Stimulated activated CD4-positive, alpha-beta T cell treated with anti-CD3 and anti-CD28 coated beads, TNF-alpha, amount 100 ng/mL, for 48 hours (primary cell): ENCODE data around the gene TEDC1.
A peak's percentile ranks its signal among the peaks of the same experiment; 100 is the strongest.

Source experiments
- DNase-seq, 3 donors: peaks; one replicate each; pipeline ENCODE4 v3.0.0-alpha.2; 2020; ENCODE audit warnings: low read depth in 3 of 3

The TEDC1 gene, protein sequence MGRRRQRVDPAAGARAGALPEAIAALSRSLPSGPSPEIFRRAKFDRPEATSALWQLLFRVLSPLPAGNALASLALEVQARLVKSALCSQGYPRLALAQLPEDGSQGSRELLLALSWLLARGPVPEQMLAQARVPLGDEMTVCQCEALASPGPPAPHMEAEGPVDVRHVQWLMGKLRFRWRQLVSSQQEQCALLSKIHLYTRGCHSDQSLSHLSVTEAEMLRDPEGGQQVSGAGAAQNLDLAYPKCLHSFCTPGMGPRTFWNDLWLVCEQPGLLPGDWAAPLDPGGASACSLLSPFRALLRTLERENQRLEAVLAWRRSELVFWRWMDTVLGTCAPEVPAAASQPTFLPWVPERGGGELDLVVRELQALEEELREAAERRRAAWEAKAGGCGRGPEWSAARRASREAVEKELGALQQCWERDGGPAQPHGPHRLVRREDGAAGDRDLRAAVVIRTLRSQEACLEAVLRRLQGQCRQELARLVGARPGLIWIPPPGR

GRCh38 chr14:105490572-105491365 is at the start of gene TEDC1:
Gene TEDC1, plus strand, starts transcription at chr14:105491246. Its CDS starts 130 bp downstream, at chr14:105491376.
- DNase-seq = peak; percentile 96 to 100 (median 99)

DNA sequence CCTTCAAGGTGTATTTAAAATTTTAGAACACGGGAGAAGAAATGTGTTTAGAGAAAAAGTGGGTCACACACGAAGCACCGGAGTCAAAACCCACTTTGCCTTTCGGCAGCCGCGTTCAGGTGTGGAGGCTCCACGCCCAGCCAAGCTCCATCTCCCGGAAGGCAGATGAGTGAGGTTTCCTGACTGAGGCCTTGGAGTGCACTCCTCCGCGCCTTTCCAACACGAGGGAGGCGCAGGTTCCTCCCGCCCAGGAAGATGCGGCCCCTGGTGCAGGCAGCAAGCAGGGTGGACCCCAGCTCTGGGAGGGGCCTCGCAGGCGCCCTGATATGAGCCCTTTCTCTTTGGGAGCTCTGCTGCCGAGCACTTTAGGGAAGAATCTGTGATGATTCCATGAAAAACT is 48.9 kb upstream of the TEDC1 start:
- no peak for DNase-seq

- no peak for DNase-seq
These were observed 48.2 kb upstream of the TEDC1 start for GRCh38 chr14:105442834-105443233.

DNA sequence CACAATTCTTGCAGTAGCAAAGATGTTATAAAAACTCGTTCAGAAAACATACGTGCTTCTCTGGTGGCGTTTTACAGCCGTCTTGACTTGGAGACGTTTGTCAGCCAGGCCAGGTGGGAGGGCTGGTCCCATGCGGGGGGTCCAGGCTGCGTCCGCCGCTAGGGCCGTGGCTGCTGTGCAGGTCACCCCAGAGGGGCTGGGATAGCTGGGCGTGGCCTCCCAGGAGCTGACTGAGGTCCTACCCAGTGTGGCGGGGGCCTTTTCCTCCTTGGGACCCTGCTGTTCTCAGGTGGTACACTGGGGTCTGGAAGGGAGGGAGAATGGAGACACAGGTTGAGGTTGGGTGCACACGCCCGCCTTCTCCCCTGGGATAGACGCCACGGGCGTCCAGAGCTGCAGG is 46.2 kb upstream of the TEDC1 start:
- no peak for DNase-seq

- DNase-seq = no peak
These were observed 45.8 kb upstream of the TEDC1 start for GRCh38 chr14:105445290-105445689.

DNA sequence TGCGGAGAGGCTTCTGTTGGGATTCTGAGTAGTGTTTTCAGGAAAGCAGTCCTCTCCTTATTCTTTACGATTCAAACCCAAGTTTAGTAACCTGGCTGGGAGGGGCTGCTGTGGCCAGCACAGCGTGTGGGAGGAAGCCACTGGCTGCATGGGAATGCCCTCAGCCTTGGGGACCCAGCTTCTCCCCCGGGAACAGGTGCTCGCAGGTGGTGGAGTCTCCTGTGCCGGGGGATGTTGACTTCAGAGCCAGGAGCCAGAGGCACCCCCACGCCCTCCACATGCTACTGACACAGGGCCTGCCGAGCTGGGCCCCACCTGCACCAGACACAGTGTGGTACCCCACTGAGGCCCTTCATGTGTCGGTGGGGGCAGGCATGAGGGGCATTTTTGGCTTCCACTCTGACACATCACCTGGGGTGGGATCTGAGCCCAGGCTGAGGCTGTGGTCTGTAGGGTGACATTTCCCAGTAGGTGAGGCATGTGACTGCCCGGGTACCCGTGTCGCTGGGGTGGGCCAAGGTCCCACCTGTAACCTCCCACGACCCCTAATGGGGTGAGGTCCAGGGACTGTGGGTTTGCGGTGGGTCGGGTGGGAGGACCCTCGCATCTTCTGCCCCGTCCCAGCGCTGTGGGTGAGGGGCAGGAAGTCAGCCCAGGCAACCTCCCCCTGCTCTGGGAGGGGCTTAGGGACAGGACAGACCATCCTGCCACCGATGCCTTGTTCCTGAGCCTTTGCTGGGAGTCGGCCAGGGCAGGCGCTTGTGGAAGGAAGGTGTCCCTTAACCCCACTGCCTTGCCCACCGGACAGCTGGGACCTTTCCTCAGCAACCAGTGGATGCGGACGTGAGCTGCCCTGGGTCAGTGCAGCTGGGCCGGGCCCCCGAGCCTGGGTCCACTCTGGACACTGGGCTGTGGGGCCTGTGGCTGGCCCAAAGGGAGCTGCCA is 44.9 kb upstream of the TEDC1 start:
- DNase-seq = no peak

GRCh38 chr14:105446971-105447370 is 44.1 kb upstream of the TEDC1 start:
- no peak for DNase-seq

DNA sequence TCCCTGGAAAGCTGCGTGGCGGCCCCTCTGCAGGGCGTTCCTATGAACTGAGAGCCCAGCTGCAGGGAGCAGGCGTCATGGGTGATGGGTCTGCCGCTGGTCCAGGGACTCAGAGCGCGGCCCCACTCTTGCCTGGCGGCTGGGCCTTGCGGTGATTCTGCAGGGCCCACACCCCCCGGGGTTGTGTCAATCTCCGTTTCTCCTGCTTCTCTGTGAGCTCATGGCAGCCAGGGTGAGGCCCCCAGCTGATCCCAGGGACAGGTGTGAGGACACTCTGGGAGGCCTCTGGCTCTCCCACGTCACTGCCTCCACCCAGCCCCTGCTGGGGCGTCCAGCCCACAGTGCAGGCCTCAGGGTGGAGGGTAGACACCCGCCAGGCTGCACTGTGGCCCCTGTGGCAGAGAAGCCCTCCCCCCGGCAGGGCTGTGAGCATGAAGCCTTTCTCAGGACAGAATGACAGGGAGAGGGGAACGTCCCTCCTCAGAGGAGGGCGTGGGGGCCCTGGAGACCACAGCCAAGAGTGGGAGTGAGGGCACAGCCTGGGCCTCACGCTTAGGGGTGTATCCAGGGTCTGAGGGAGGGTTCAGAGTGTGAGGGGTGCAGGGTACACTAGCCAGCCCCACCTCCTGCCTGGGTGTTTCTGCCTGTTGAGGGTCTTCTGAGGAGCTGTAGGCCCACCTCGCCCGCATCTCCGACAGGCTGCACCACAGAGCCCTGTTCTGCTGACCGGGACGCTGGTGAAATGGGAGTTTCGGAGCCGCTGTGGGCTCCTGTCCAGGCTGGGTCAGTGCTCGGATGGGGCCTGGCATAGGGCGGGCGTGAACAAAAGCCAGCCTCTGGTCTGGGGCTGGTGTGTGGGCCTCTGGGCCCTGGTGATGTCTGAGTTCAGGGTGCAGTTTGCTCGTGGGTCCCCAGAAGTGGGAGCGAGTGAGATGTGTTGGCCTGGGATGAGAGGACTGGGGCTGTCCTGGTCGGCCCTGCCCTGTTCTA is 43.1 kb upstream of the TEDC1 start:
- DNase-seq = no peak

DNA sequence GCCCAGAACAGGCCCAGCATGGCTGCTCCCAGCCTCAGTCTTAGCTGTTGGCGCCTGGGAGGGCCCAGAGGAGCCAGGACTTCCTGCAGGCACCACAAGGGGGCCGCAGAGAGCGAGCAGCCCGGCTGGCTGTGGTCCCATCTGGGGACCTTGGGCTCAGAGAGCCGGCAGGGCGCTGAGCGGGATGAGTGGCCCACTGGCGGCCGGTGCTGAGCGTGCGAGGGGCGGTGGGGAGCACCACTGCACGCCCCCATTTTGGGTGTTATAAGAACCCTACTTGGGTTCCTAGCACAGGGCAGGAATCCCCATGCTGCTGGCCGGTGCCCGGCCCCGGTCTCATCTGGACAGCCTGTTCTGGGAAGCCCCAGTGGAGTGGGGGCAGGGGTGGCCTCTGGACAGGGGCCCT is 42.3 kb upstream of the TEDC1 start:
- peak; percentile 18 to 40 (median 21) for DNase-seq

DNA sequence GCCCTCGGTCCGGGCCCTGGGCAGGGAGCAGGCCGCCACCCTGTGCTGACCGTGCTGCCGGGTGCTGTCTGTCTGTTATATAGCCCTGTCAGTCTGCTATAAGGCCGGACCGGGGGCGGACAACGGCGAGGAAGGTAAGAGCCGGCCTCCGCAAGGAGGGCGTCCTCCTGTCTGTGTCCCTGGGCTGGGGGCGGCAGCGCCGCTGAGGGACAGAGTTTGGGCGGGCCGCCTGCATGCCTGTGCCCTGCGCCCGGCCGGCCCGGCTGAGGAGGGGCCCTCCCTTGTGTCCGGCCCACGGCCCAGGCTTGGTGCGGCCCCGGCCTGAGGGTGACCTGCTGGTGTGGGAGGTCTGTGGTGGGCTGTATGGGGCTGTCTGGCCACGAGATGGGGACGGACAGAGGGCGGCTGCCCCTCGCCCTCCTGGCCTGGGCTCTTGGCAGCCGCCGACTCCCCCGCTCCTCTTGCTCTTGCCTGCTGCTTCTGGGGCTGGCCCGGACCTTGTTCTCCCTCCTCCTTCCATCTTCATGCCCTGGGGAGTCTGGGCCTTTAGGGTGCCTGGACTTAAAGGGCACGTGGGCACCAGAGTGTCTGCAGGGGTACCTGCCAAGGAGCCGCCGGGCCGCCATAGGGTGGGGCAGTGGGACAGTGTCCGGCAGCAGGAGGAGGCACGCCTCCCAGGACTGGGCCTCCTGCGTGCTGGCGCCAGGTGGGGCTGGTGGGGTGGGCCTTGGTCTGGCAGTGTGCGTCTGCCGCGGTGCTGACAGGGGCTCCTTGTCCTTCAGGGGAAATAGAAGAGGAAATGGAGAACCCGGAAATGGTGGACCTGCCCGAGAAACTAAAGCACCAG is 41.5 kb upstream of the TEDC1 start:
- no peak for DNase-seq

DNA sequence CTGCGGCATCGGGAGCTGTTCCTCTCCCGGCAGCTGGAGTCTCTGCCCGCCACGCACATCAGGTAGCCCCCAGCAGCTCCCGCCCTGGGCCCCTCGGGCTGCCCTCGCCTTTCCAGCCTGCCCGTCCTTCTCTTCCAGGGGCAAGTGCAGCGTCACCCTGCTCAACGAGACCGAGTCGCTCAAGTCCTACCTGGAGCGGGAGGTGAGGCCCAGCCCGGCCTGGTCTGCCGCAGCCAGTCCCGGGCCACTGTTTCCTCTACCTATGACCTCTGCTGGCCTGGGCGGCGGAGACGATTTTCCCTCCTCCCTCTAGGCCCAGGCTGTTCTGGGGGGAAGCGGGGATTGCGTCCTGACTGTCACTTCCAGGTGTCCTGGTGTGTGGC is 40.9 kb upstream of the TEDC1 start:
- no peak for DNase-seq

- no peak for DNase-seq
These were observed 40.0 kb upstream of the TEDC1 start for GRCh38 chr14:105450864-105451720.

- DNase-seq = no peak
These were observed 38.1 kb upstream of the TEDC1 start for GRCh38 chr14:105452963-105453362.

GRCh38 chr14:105453847-105454246 is 37.2 kb upstream of the TEDC1 start:
- DNase-seq = no peak

- no peak for DNase-seq
These were observed 35.9 kb upstream of the TEDC1 start for GRCh38 chr14:105455086-105455640.

DNA sequence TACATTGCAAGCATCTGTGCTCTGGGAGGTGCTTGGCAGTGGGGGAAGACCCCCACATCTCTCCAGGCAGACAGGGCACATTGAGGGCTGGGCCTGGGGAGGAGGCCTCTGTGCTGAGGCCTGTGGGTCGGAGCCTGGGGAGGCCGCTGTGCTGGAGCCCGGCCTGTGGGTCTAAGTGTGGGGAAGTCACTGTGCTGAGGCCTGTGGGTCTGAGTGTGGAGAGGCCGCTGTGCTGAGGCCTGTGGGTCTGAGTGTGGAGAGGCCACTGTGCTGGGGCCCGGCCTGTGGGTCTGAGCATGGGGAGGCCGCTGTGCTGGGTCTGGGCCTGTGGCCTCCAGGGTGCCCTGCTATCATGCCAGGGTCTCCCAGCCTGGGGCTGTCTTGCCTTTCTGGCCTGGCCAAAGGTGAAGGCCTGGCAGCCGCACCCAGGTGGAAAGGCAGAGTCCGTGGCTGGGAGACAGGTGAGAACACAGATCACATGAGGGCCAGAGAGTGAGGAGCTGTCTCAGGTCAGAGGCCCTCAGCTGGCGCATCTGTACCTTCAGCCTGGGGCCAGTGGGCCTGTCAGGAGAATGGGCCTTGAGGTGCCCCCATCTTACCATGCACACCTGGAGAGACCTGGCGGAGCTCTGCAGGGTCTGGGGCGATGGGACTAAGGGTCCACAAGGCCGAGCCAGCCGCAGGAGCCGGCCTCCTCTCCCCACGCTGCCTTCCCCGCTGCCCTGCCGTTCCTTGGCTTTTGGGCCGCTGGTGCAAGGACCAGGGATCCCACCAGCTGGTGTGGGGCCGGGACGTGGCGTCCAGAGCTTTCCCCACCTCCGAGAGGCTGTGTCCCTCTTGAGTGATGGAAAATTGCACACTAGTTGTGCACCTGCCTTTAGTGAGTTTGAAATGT is 35.0 kb upstream of the TEDC1 start:
- no peak for DNase-seq
